ENCODE data around the gene PLA2G2F.

DNA sequence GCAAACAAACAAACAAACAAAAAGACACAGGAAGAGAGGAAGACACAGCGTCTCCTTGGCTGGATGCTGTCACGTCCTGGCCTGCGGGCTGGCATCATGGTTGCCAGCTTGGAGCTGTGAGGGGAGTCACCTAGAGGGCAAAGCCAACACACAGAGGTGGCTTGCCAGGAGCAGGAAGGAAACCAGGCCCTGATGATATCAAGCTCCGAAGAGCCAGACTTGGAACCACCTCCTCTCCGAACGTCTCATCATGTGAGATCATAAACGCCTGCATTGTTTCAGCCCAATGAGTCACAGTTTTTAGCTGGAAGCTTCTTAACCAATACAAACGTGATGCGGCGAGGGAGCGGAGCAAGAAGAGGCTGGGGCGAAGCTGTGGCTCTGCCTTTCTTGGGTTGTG, 28.4 kb upstream of the PLA2G2F start:
- TF ChIP-seq CTCF (IDR thresholded peaks at IDR 0.05; ENCODE audit: poor library complexity) (no peak), EZH2phosphoT487 (IDR thresholded peaks at IDR 0.05; ENCODE audit: low read depth, severe bottlenecking, unreplicated experiment) (no peak)

All from hepatocyte (in vitro differentiated cells).